H1 (cell line): ENCODE measurements around the gene TMEM150B. TPM values are rescaled to one million over a fixed set of nuclear protein-coding genes. Genes with fewer than 3 reads are reported as not detected.

Source experiments
- CTCF ChIA-PET: fragments of 300-600 bp; sonication (Branson Sonifier 250); formaldehyde crosslinking; loops from one replicate; lab custom pipeline; 2021; ENCODE audit not compliant: partially characterized antibody; lab: Charles Lee
- POLR2A ChIA-PET: fragments of 300-600 bp; sonication (Branson Sonifier 250); formaldehyde crosslinking; loops from one replicate; lab custom pipeline; 2021; ENCODE audit warnings: inconsistent platforms; ENCODE audit not compliant: partially characterized antibody; lab: Charles Lee
- DNase-seq, 2 experiments: peaks; one replicate each; pipeline versions ENCODE4 v3.0.0 to v3.0.0-alpha.2; 2010 to 2022; ENCODE audit warnings: low spot score in 2 of 2, low read depth in 1 of 2, mixed read lengths in 1 of 2
- FAIRE-seq: peaks from 2 replicates; lab custom pipeline; 2011; peaks lifted over from hg19 to GRCh38; lab: Jason Lieb, UNC
- H2AFZ ChIP-seq: 2 replicates; pipeline ENCODE4 v1.8.1; 2012; ENCODE audit warnings: low read length, inconsistent platforms
- H2AK5ac ChIP-seq: 2 replicates; pipeline ENCODE4 v1.6.1; 2013; ENCODE audit warnings: low read depth, low read length
- H2BK120ac ChIP-seq: replicated peaks from 2 replicates; pipeline ENCODE3; 2013; ENCODE audit warnings: low read depth, low read length, inconsistent platforms
- H2BK12ac ChIP-seq: 2 replicates; pipeline ENCODE4 v1.6.1; 2013; ENCODE audit warnings: low read depth, low read length
- H2BK15ac ChIP-seq: 2 replicates; pipeline ENCODE4 v1.6.1; 2013; ENCODE audit warnings: low read length
- H2BK20ac ChIP-seq: 2 replicates; pipeline ENCODE4 v1.6.1; 2013; ENCODE audit warnings: low read length
- H2BK5ac ChIP-seq: 2 replicates; pipeline ENCODE4 v1.6.1; 2013; ENCODE audit warnings: low read depth, low read length
- H3K14ac ChIP-seq: 2 replicates; pipeline ENCODE4 v1.6.1; 2013; ENCODE audit warnings: inconsistent platforms; ENCODE audit not compliant: insufficient read length
- H3K18ac ChIP-seq: 2 replicates; pipeline ENCODE4 v1.6.1; 2013; ENCODE audit warnings: low read length; ENCODE audit errors: extremely low read depth
- H3K23ac ChIP-seq: 2 replicates; pipeline ENCODE4 v1.6.1; 2013; ENCODE audit warnings: inconsistent platforms; ENCODE audit not compliant: insufficient read length
- H3K23me2 ChIP-seq: 2 replicates; pipeline ENCODE4 v1.6.1; 2013; ENCODE audit warnings: low read depth, low read length
- H3K27ac ChIP-seq: 2 replicates; pipeline ENCODE4 v1.6.1; 2011; ENCODE audit warnings: low read depth, low read length, inconsistent platforms
- H3K27me3 ChIP-seq, 4 experiments: replicated peaks in 1 of 4; 1 replicate in 1 of 4; 2 replicates in 3 of 4; pipeline versions ENCODE4 v1.6.1 to v1.8.1; 2011 to 2013; ENCODE audit warnings: low read length in 3 of 4, mild to moderate bottlenecking in 3 of 4, inconsistent platforms in 2 of 4, mixed read lengths in 2 of 4, moderate library complexity in 1 of 4; ENCODE audit not compliant: control insufficient read depth in 3 of 4, insufficient read depth in 3 of 4; ENCODE audit errors: extremely low read depth in 1 of 4
- H3K36me3 ChIP-seq, 4 experiments: 2 replicates each; pipeline versions ENCODE4 v1.6.1 to v1.8.1; 2011 to 2013; ENCODE audit warnings: mild to moderate bottlenecking in 4 of 4, low read length in 3 of 4, moderate library complexity in 2 of 4, control low read depth in 1 of 4, inconsistent platforms in 1 of 4; ENCODE audit not compliant: insufficient read depth in 4 of 4, control insufficient read depth in 2 of 4
- H3K4ac ChIP-seq: replicated peaks from 2 replicates; pipeline ENCODE3; 2013; ENCODE audit warnings: low read length, low read depth, mixed read lengths, inconsistent platforms; ENCODE audit not compliant: insufficient read length
- H3K4me1 ChIP-seq, 4 experiments: replicated peaks in 1 of 4; 1 replicate in 1 of 4; 2 replicates in 3 of 4; pipeline versions ENCODE4 v1.6.1 to v1.8.1; 2011 to 2013; ENCODE audit warnings: low read length in 3 of 4, inconsistent platforms in 2 of 4, mixed read lengths in 1 of 4; ENCODE audit not compliant: insufficient read depth in 4 of 4, control insufficient read depth in 3 of 4
- H3K4me2 ChIP-seq, 2 experiments: 2 replicates each; pipeline versions ENCODE4 v1.6.1 to v1.8.1; 2011 to 2013; ENCODE audit warnings: low read depth in 2 of 2, low read length in 2 of 2, control low read depth in 1 of 2, inconsistent platforms in 1 of 2, mild to moderate bottlenecking in 1 of 2; ENCODE audit not compliant: insufficient read depth in 1 of 2
- H3K4me3 ChIP-seq, 4 experiments: fragments of 200-600, 300-600 bp in 1 of 4; sonication (generic), shearing (Covaris generic), sonication (Bioruptor Twin) in 1 of 4; 2 replicates each; pipeline versions ENCODE4 v1.5.1 to v1.8.1; 2011 to 2016; ENCODE audit warnings: low read length in 4 of 4, low read depth in 3 of 4, control low read depth in 2 of 4, inconsistent platforms in 2 of 4, mild to moderate bottlenecking in 2 of 4, mixed read lengths in 1 of 4, moderate library complexity in 1 of 4; ENCODE audit not compliant: insufficient read depth in 2 of 4; ENCODE audit errors: extremely low read depth in 1 of 4
- H3K56ac ChIP-seq: replicated peaks from 2 replicates; pipeline ENCODE3; 2013; ENCODE audit warnings: low read depth, mild to moderate bottlenecking, mixed read lengths, low read length, inconsistent platforms; ENCODE audit not compliant: insufficient read length
- H3K79me1 ChIP-seq: 2 replicates; pipeline ENCODE4 v1.6.1; 2013; ENCODE audit warnings: low read depth, low read length, control low read depth
- H3K79me2 ChIP-seq, 2 experiments: 2 replicates each; pipeline versions ENCODE4 v1.6.1 to v1.8.1; 2012 to 2013; ENCODE audit warnings: low read length in 2 of 2, mild to moderate bottlenecking in 2 of 2, inconsistent platforms in 1 of 2; ENCODE audit not compliant: insufficient read depth in 2 of 2, control insufficient read depth in 1 of 2
- H3K9ac ChIP-seq, 4 experiments: replicated peaks in 1 of 4; 1 replicate in 1 of 4; 2 replicates in 3 of 4; pipeline versions ENCODE4 v1.6.1 to v1.8.1; 2011 to 2013; ENCODE audit warnings: low read depth in 3 of 4, low read length in 3 of 4, control low read depth in 2 of 4, mild to moderate bottlenecking in 2 of 4, moderate library complexity in 2 of 4, inconsistent platforms in 1 of 4; ENCODE audit errors: extremely low read depth in 1 of 4
- H3K9me3 ChIP-seq, 2 experiments: 2 replicates each; pipeline versions ENCODE4 v1.6.1 to v1.8.1; 2012 to 2013; ENCODE audit warnings: mild to moderate bottlenecking in 2 of 2, moderate library complexity in 2 of 2, control low read depth in 1 of 2, inconsistent platforms in 1 of 2, low read depth in 1 of 2, low read length in 1 of 2, mixed read lengths in 1 of 2; ENCODE audit not compliant: insufficient read depth in 2 of 2
- H4K20me1 ChIP-seq, 2 experiments: replicated peaks in 1 of 2; 2 replicates each; pipeline versions ENCODE3 to v1.8.1; 2011 to 2013; ENCODE audit warnings: inconsistent platforms in 2 of 2, low read length in 2 of 2, mild to moderate bottlenecking in 1 of 2; ENCODE audit not compliant: insufficient read depth in 2 of 2, control insufficient read depth in 1 of 2
- H4K5ac ChIP-seq: 2 replicates; pipeline ENCODE4 v1.6.1; 2013; ENCODE audit warnings: low read length, low read depth, mixed read lengths, inconsistent platforms; ENCODE audit not compliant: insufficient read length
- H4K8ac ChIP-seq: 2 replicates; pipeline ENCODE4 v1.8.0; 2013; ENCODE audit warnings: mild to moderate bottlenecking, moderate library complexity, low read length, inconsistent platforms; ENCODE audit not compliant: insufficient read depth; ENCODE audit errors: extremely low read depth
- H4K91ac ChIP-seq: replicated peaks from 2 replicates; pipeline ENCODE3; 2013; ENCODE audit warnings: low read length, mixed read lengths, inconsistent platforms; ENCODE audit not compliant: insufficient read length
- BCL11A ChIP-seq, 2 experiments: IDR thresholded peaks; one replicate each; pipeline ENCODE4 v1.6.1; 2011; ENCODE audit warnings: low read depth in 2 of 2, low read length in 2 of 2, mild to moderate bottlenecking in 2 of 2
- CHD1 ChIP-seq: IDR thresholded peaks from 2 replicates; pipeline ENCODE4 v1.6.1; 2012; ENCODE audit warnings: low read depth, low read length, improper control_type of control experiment
- EGR1 ChIP-seq: IDR thresholded peaks from 2 replicates; pipeline ENCODE4 v1.6.1; 2011; ENCODE audit warnings: low read depth, low read length, borderline replicate concordance
- FOSL1 ChIP-seq: IDR thresholded peaks from 2 replicates; pipeline ENCODE4 v1.6.1; 2011; ENCODE audit warnings: mild to moderate bottlenecking, low read depth, low read length, moderate library complexity; ENCODE audit not compliant: insufficient read depth
- GABPA ChIP-seq: IDR thresholded peaks from 2 replicates; pipeline ENCODE4 v1.6.1; 2011; ENCODE audit warnings: mild to moderate bottlenecking, low read length, moderate library complexity, borderline replicate concordance; ENCODE audit not compliant: insufficient read depth
- HDAC6 ChIP-seq: IDR thresholded peaks from one replicate; pipeline ENCODE4 v1.7.1; 2012; ENCODE audit warnings: low read depth, mild to moderate bottlenecking, inconsistent platforms, low read length, moderate library complexity
- KDM1A ChIP-seq: fragments of 200-600, 300-600 bp; sonication (generic); IDR thresholded peaks from 2 replicates; pipeline ENCODE4 v1.7.1; 2016; ENCODE audit warnings: mild to moderate bottlenecking, low read length, borderline replicate concordance
- KDM5A ChIP-seq: fragments of 200-600 bp; IDR thresholded peaks from 2 replicates; pipeline ENCODE4 v1.7.1; 2012; ENCODE audit warnings: mild to moderate bottlenecking, low read length, inconsistent platforms, mixed read lengths
- RAD21 ChIP-seq, 2 experiments: IDR thresholded peaks in 1 of 2; conservative IDR thresholded peaks in 1 of 2; 2 replicates each; pipeline ENCODE4 v1.6.1; 2011; ENCODE audit warnings: low read depth in 2 of 2, low read length in 2 of 2, improper control_type of control experiment in 1 of 2, inconsistent platforms in 1 of 2, mild to moderate bottlenecking in 1 of 2, moderate library complexity in 1 of 2
- SRF ChIP-seq: IDR thresholded peaks from 2 replicates; pipeline ENCODE4 v1.6.1; 2011; ENCODE audit warnings: mild to moderate bottlenecking, low read depth, low read length, moderate library complexity
- TAF1 ChIP-seq: IDR thresholded peaks from 2 replicates; pipeline ENCODE4 v1.6.1; 2011; ENCODE audit warnings: mild to moderate bottlenecking, low read depth, low read length
- TCF12 ChIP-seq: IDR thresholded peaks from 2 replicates; pipeline ENCODE4 v1.6.1; 2011; ENCODE audit warnings: low read depth, mild to moderate bottlenecking, low read length
- WGBS, 2 experiments: shearing (Covaris generic) in 1 of 2; methylation state at CpG; one replicate each; pipeline versions ENCODE4 v1.1.6 to v1.1.7; 2013 to 2015; ENCODE audit warnings: low lambda C conversion rate in 2 of 2, mixed read lengths in 2 of 2, inconsistent platforms in 1 of 2, low coverage in 1 of 2, missing lambda C conversion rate in 1 of 2; ENCODE audit not compliant: insufficient replicate concordance in 2 of 2, insufficient coverage in 1 of 2, insufficient read length in 1 of 2; ENCODE audit errors: extremely low coverage in 1 of 2, missing lambda C conversion rate in 1 of 2; 5-methylcytosine and 5-hydroxymethylcytosine counted together
- polyA plus RNA-seq, 7 experiments: library from polyadenylated mRNA; depleted of rRNA in 3 of 7; stranded (reverse) in 5 of 7; unstranded in 2 of 7; fragments of >200 nt in 5 of 7; fragments of 200-250 nt in 2 of 7; gene quantifications; 1 replicate in 5 of 7; 2 replicates in 1 of 7; 4 replicates in 1 of 7; pipeline versions ENCODE4 v1.2.1 to v1.2.3, GENCODE V29; 2011 to 2013; ENCODE audit warnings: missing spikeins in 2 of 7, mixed read lengths in 2 of 7
- total RNA-seq: library from RNA; stranded (reverse); fragmentation: NEBNext Ultra II Directional; extraction: Animal tissue kit (Norgen Biotek cat#: 25700); gene quantifications from 2 replicates; pipeline ENCODE4 v1.2.1, GENCODE V29; 2021
- TF ChIP-seq, protein P1 (sequence below): IDR thresholded peaks from 2 replicates; pipeline ENCODE4 v1.6.1; 2012; ENCODE audit warnings: inconsistent platforms

The TMEM150B gene
- total and polyA plus RNA-seq, 2 of the 8 experiments (the other 6 are each of a cell fraction or from before 2014, with no cell fraction given): 0.41 to 0.91 TPM

DNA sequence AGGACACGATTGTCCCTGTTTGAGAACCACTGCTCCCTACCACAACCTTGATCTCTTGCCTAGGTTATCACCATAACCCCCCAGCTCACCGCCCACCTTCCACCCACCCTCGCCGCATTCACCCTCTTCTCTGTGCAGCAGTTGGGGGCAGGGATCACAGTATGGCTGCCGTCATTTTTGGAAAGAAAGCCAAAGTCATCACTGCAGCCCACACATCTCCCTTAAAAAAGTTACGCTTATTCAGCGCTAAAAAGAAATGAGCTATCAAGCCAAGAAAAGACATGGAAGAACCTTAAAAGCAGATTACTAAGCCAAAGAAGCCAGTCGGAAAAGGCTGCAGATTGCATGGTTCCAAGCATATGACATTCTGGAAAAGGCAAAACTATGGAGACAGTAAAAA lies 55.8 kb downstream of the TMEM150B start:
- no peak overlapping the region for H3K4me2 ChIP-seq
- DNase-seq: no peak
- peaks cover 0 to 10% of the 10 kb centered on the region in 2 experiments for H4K20me1 ChIP-seq
- H3K4ac ChIP-seq: no peak overlapping the region
- no peaks in the 10 kb centered on the region for H3K27me3 ChIP-seq
- peaks cover 0 to under 1% (median 0%) of the 10 kb centered on the region in 4 experiments; a peak in 3 of 8 replicates for H3K36me3 ChIP-seq
- no peak overlapping the region for H3K56ac ChIP-seq
- no peak overlapping the region for H3K9ac ChIP-seq
- H3K4me3 ChIP-seq: no peak overlapping the region
- H2BK12ac ChIP-seq: no peak overlapping the region
- no peak overlapping the region for H4K91ac ChIP-seq
- H3K23ac ChIP-seq: no peak overlapping the region
- H2BK120ac ChIP-seq: no peak overlapping the region
- H2BK20ac ChIP-seq: no peak overlapping the region
- H2BK5ac ChIP-seq: no peak overlapping the region
- peaks cover 0 to 3% of the 10 kb centered on the region in 2 experiments; a peak in 2 of 4 replicates for H3K9me3 ChIP-seq
- peaks cover 0 to 6% of the 10 kb centered on the region in 2 experiments; a peak in 1 of 4 replicates for H3K79me2 ChIP-seq
- CTCF ChIA-PET: interaction anchor here (1.2 to 1.9 kb wide), 4 partner anchors 9 to 168 kb away, joined by 4 to 7 read pairs (median 6); partner anchors contain the start of gene HSPBP1
- no peak overlapping the region for H4K8ac ChIP-seq
- peaks cover 9% of the 10 kb centered on the region; the same call in 1 of the 2 replicates for H3K23me2 ChIP-seq
- H3K4me1 ChIP-seq: peaks cover 0 to 3% (median 0%) of the 10 kb centered on the region in 4 experiments; a peak in 1 of 7 replicates
- no peak overlapping the region for H2BK15ac ChIP-seq
- H2AK5ac ChIP-seq: no peak overlapping the region
- H3K14ac ChIP-seq: no peak overlapping the region
- H3K79me1 ChIP-seq: peaks cover 10% of the 10 kb centered on the region
- H3K27ac ChIP-seq: no peak overlapping the region
- 95% methylated on average over 8 of the region's 8 CpGs; no CpG with 5 or more reads in 1 of the 2 experiments for whole genome bisulfite sequencing, 2 experiments
- H2AFZ ChIP-seq: no peak overlapping the region
- no peak overlapping the region for H3K18ac ChIP-seq
- POLR2A ChIA-PET: interaction anchor here (1.1 to 1.7 kb wide), 5 partner anchors 12 to 139 kb away, joined by 3 to 6 read pairs (median 4); partner anchors contain the start of genes TMEM238 and UBE2S
- no peak overlapping the region for H4K5ac ChIP-seq
- no peak for FAIRE-seq
- TF ChIP-seq GABPA (no peak), EGR1 (no peak), SRF (no peak), FOSL1 (no peak), TCF12 (no peak), HDAC6 (no peak), TAF1 (no peak), KDM1A (no peak), KDM5A (no peak), RAD21 (IDR thresholded peaks at IDR 0.05 in 1 of 2, conservative IDR thresholded peaks at IDR 0.05 in 1 of 2; ENCODE audit: low read depth in 2 of 2, low read length in 2 of 2) (no peak), CHD1 (no peak), BCL11A (IDR thresholded peaks at IDR 0.05; ENCODE audit: low read depth in 2 of 2, low read length in 2 of 2) (no peak)
- TF ChIP-seq, protein P1, sequence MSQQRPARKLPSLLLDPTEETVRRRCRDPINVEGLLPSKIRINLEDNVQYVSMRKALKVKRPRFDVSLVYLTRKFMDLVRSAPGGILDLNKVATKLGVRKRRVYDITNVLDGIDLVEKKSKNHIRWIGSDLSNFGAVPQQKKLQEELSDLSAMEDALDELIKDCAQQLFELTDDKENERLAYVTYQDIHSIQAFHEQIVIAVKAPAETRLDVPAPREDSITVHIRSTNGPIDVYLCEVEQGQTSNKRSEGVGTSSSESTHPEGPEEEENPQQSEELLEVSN: no peak
